ENCODE data around the gene JAZF1. TPM values are rescaled to one million over a fixed set of nuclear protein-coding genes. Genes with fewer than 3 reads are reported as not detected.

Gene JAZF1
- total and polyA plus RNA-seq, 5 donors from 2014 or later, result 6.4 to 30.7 (median 7.6) TPM

DNA sequence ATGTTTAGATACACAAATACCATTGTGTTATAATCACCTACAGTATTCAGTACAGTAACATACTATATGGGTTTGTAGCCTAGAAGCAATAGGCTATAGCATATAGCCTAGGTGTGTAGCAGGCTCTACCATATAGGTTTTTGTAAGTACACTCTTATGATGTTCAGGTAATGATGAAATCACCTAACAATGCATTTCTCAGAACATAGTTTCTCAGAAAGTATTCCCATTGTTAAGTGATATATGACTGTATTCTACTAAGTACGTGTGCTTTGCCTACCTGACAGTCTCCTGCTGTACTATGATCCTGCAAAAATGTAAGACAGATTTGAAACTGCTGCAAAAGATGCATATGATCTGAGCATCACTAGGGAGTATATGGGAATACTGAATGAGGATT lies 137.9 kb downstream of the JAZF1 start:
- H3K27ac Mint-ChIP-seq, result no peak overlapping the region
- peaks cover 6% of the 10 kb centered on the region for H3K36me3 Mint-ChIP-seq
- no peak for DNase-seq
- H3K27ac ChIP-seq (ENCODE audit: insufficient read depth, low read length, poor library complexity, severe bottlenecking), result no peak overlapping the region
- peaks cover 4 to 23% (median 6%) of the 10 kb centered on the region in 4 donors for H3K4me1 Mint-ChIP-seq
- H3K4me3 ChIP-seq (ENCODE audit: low read depth, low read length), result no peak overlapping the region
- ATAC-seq (ENCODE audit: low read depth in 2 of 2), result no peak
- no peaks in the 10 kb centered on the region for H3K27me3 Mint-ChIP-seq
- H3K9me3 ChIP-seq (ENCODE audit: control insufficient read depth in 2 of 2, low read length in 2 of 2), result no peaks in the 10 kb centered on the region
- no peak overlapping the region for H3K4me3 Mint-ChIP-seq
- H3K27me3 ChIP-seq (ENCODE audit: control insufficient read depth, insufficient read depth, low read length), result no peaks in the 10 kb centered on the region
- H3K9me3 Mint-ChIP-seq, result peaks cover 0 to 3% (median 0%) of the 10 kb centered on the region in 7 donors
- no peaks in the 10 kb centered on the region for H3K4me1 ChIP-seq (ENCODE audit: control insufficient read depth, insufficient read depth, low read length, poor library complexity, severe bottlenecking)
- no peaks in the 10 kb centered on the region for H3K36me3 ChIP-seq (ENCODE audit: control insufficient read depth, insufficient read depth, low read length)

DNA sequence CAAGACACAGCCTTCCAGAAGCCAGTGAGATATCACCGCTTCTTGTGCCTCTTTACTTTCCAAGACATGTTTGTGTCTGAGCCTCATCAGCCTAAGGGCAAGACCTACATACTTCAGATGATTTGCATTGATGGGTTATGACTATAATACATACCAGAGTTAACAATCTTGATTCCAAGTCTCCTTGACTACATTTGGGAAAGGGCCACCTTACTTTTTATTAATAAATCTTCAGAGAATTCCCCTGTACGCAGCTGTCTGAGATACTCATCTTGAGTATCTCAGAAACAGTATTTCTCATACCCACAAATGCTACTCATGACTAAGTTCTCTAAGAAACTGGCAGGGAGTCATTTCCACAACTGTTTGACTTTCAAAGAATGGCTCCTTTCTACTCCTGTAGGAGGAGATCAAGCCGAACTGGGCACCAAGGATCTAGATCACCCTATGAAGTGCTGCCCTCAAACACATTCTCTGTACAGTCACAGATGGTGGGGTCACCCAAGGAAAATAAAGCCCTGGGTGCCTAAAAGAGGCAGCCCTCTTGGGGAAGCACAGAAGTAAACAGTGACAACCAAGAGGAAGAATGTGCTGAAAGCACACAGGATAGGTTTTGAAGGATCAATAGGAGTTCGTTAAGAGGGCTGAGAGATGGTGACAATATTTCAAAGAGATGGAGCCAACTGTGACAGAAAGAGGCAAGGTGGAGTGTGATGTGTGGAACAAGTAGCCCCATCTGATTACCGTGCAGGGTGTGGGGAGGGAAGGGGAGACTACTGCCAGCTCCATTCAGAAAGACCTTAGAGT lies 138.9 kb downstream of the JAZF1 start:
- no peaks in the 10 kb centered on the region for H3K9me3 ChIP-seq (ENCODE audit: control insufficient read depth in 2 of 2, low read length in 2 of 2)
- H3K4me1 ChIP-seq (ENCODE audit: control insufficient read depth, insufficient read depth, low read length, poor library complexity, severe bottlenecking), result no peaks in the 10 kb centered on the region
- no peak for DNase-seq
- H3K4me3 ChIP-seq (ENCODE audit: low read depth, low read length), result no peak overlapping the region
- Mint-ChIP-seq H3K36me3 (peaks cover 6% of the 10 kb centered on the region), H3K4me1 (peaks cover 4 to 34% (median 16%) of the 10 kb centered on the region in 4 donors), H3K9me3 (peaks cover 0 to 3% (median 0%) of the 10 kb centered on the region in 7 donors), H3K27me3 (no peaks in the 10 kb centered on the region), H3K4me3 (no peak overlapping the region), H3K27ac (no peak overlapping the region)
- no peaks in the 10 kb centered on the region for H3K27me3 ChIP-seq (ENCODE audit: control insufficient read depth, insufficient read depth, low read length)
- no peak overlapping the region for H3K27ac ChIP-seq (ENCODE audit: insufficient read depth, low read length, poor library complexity, severe bottlenecking)
- ATAC-seq (ENCODE audit: low read depth in 2 of 2), result no peak
- no peaks in the 10 kb centered on the region for H3K36me3 ChIP-seq (ENCODE audit: control insufficient read depth, insufficient read depth, low read length)

DNA sequence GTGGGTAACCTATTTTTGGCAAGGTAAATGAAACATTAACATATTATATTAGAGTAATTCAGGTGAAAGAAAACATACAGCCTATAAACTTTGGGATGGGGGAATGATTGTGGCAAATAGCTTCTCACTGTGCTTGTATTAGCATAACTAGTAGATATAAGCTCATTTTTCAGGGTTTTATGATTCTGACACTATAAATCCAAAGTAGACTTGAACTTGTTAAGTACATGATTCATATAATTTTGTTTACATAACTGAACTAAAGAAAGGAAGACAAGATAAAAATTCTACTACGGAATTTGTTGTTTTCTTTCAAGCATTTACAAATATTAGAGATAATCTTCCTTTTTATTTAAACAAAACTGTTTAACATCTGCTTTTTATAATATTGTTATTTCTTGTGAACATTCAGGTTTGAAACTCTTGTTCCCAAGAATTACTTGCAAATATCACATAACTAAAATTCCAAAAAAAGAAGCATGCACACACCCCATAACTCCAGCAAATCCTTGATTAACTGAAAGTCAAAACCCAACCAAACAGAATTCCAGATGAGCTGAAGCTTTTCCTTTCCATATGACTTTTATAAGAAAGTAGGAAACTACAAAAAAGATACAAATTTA lies 142.3 kb downstream of the JAZF1 start:
- Mint-ChIP-seq H3K27me3 (no peaks in the 10 kb centered on the region), H3K9me3 (peaks cover 0 to 2% (median 0%) of the 10 kb centered on the region in 7 donors), H3K4me1 (peaks cover 4 to 42% (median 23%) of the 10 kb centered on the region in 4 donors), H3K4me3 (no peak overlapping the region), H3K36me3 (peaks cover 2% of the 10 kb centered on the region), H3K27ac (no peak overlapping the region)
- H3K27ac ChIP-seq (ENCODE audit: insufficient read depth, low read length, poor library complexity, severe bottlenecking), result no peak overlapping the region
- no peaks in the 10 kb centered on the region for H3K27me3 ChIP-seq (ENCODE audit: control insufficient read depth, insufficient read depth, low read length)
- no peak overlapping the region for H3K4me3 ChIP-seq (ENCODE audit: low read depth, low read length)
- DNase-seq, result no peak
- no peaks in the 10 kb centered on the region for H3K4me1 ChIP-seq (ENCODE audit: control insufficient read depth, insufficient read depth, low read length, poor library complexity, severe bottlenecking)
- ATAC-seq (ENCODE audit: low read depth in 2 of 2), result no peak
- H3K36me3 ChIP-seq (ENCODE audit: control insufficient read depth, insufficient read depth, low read length), result no peaks in the 10 kb centered on the region
- H3K9me3 ChIP-seq (ENCODE audit: control insufficient read depth in 2 of 2, low read length in 2 of 2), result no peaks in the 10 kb centered on the region

DNA sequence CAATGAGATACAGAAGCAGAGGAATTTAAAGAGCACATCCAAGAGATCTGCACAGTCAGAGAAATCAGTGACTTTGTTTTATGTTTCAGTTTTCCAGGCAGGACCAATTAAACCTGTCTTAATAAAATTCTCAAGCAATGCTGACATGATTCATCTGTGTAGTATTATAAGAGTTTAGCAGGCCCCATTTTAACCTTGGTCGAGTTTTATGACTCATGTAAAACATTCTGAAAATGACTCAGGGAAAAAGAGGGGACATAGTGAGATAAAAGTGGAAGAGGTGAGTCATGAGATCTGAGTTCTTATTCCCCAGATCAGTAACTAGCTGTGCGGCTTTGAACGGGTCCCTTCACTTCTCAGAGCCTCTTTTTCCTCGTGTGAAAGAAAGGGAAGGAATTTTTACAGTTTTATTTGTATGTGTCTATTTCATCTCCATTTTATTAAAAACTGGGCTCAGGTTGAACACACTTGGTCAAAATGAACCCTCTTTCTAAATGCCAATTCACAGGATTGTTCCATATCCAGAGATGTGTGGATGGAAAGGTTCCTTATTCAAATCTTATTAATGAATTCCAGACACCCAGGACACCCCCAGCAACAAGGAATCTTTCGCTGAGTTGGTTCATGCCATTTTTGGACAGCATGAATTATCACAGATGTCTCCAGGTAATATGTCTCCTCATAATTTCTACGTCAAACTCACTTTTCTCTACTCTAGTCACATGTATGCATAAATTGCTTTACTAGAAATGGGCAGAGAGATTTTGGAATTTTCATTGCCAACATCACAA lies 143.2 kb downstream of the JAZF1 start:
- H3K4me3 Mint-ChIP-seq, result no peak overlapping the region
- H3K27me3 Mint-ChIP-seq, result no peaks in the 10 kb centered on the region
- Histone ChIP-seq H3K4me1 (ENCODE audit: control insufficient read depth, insufficient read depth, low read length, poor library complexity, severe bottlenecking) (no peaks in the 10 kb centered on the region), H3K27me3 (ENCODE audit: control insufficient read depth, insufficient read depth, low read length) (no peaks in the 10 kb centered on the region), H3K36me3 (ENCODE audit: control insufficient read depth, insufficient read depth, low read length) (no peaks in the 10 kb centered on the region), H3K4me3 (ENCODE audit: low read depth, low read length) (no peak overlapping the region), H3K27ac (ENCODE audit: insufficient read depth, low read length, poor library complexity, severe bottlenecking) (no peak overlapping the region), H3K9me3 (ENCODE audit: control insufficient read depth in 2 of 2, low read length in 2 of 2) (no peaks in the 10 kb centered on the region)
- peaks cover 0 to 2% (median 0%) of the 10 kb centered on the region in 7 donors for H3K9me3 Mint-ChIP-seq
- H3K4me1 Mint-ChIP-seq, result peaks cover 4 to 43% (median 25%) of the 10 kb centered on the region in 4 donors
- ATAC-seq (ENCODE audit: low read depth in 2 of 2) (peak; percentile 69 to 84), DNase-seq (peak in 1 of 3 donors; percentile 60)
- no peaks in the 10 kb centered on the region for H3K36me3 Mint-ChIP-seq
- peak overlapping the region in 2 of 3 donors; percentile 21 to 52 for H3K27ac Mint-ChIP-seq

DNA sequence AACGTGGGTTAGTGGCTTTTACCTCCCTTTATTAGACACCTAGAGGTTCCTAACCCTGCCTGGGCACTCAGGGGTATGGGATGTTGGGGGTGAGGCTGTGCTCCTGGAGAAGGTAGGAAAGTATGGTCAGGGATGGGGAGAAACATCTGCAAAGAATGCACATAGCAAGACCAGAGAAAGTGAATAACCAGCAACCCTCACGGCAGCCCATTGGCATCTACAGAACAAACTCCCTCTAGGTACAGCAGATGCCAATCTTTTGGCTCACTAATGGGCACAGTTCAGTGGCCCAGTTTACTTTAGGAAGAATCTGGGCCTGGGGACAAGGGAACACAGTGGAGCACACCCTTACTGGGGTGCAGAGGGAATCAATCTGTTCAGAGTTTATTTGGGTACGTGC lies 143.9 kb downstream of the JAZF1 start:
- Histone ChIP-seq H3K4me3 (ENCODE audit: low read depth, low read length) (no peak overlapping the region), H3K27ac (ENCODE audit: insufficient read depth, low read length, poor library complexity, severe bottlenecking) (no peak overlapping the region), H3K36me3 (ENCODE audit: control insufficient read depth, insufficient read depth, low read length) (no peaks in the 10 kb centered on the region), H3K27me3 (ENCODE audit: control insufficient read depth, insufficient read depth, low read length) (no peaks in the 10 kb centered on the region), H3K9me3 (ENCODE audit: control insufficient read depth in 2 of 2, low read length in 2 of 2) (no peaks in the 10 kb centered on the region), H3K4me1 (ENCODE audit: control insufficient read depth, insufficient read depth, low read length, poor library complexity, severe bottlenecking) (no peaks in the 10 kb centered on the region)
- peaks cover 0 to 2% (median 0%) of the 10 kb centered on the region in 7 donors for H3K9me3 Mint-ChIP-seq
- no peaks in the 10 kb centered on the region for H3K36me3 Mint-ChIP-seq
- H3K4me3 Mint-ChIP-seq, result no peak overlapping the region
- H3K27ac Mint-ChIP-seq, result peak overlapping the region in 2 of 3 donors; percentile 21
- peaks cover 4 to 43% (median 26%) of the 10 kb centered on the region in 4 donors for H3K4me1 Mint-ChIP-seq
- no peaks in the 10 kb centered on the region for H3K27me3 Mint-ChIP-seq
- DNase-seq (no peak), ATAC-seq (ENCODE audit: low read depth in 2 of 2) (no peak)

DNA sequence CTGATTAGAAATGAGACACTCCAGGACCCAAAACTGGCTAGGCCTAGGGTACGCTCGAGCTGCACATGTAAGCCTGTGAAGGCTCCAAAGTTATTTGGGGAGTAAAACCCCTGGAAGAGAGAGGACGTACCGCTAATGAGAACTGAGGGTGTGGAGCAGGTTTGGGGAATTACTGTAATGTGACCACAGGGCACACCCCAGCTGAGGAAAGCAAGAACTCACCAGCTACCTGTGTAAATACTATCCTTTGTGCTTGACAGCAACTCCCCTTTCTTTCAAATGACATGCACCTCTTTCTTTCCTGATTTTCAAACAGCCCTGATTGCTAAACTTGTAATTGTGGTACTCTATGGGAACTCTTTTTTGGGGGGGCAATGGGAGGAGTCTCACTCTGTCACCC lies 147.2 kb downstream of the JAZF1 start:
- no peaks in the 10 kb centered on the region for H3K36me3 ChIP-seq (ENCODE audit: control insufficient read depth, insufficient read depth, low read length)
- no peaks in the 10 kb centered on the region for H3K36me3 Mint-ChIP-seq
- no peaks in the 10 kb centered on the region for H3K27me3 ChIP-seq (ENCODE audit: control insufficient read depth, insufficient read depth, low read length)
- no peaks in the 10 kb centered on the region for H3K9me3 ChIP-seq (ENCODE audit: control insufficient read depth in 2 of 2, low read length in 2 of 2)
- H3K9me3 Mint-ChIP-seq, result peaks cover 0 to 2% (median 0%) of the 10 kb centered on the region in 7 donors
- peak overlapping the region in 1 of 3 donors; percentile 0 for H3K27ac Mint-ChIP-seq
- H3K4me3 Mint-ChIP-seq, result no peak overlapping the region
- H3K27me3 Mint-ChIP-seq, result no peaks in the 10 kb centered on the region
- H3K4me3 ChIP-seq (ENCODE audit: low read depth, low read length), result no peak overlapping the region
- DNase-seq (no peak), ATAC-seq (ENCODE audit: low read depth in 2 of 2) (no peak)
- peaks cover 0 to 38% (median 26%) of the 10 kb centered on the region in 4 donors for H3K4me1 Mint-ChIP-seq
- no peaks in the 10 kb centered on the region for H3K4me1 ChIP-seq (ENCODE audit: control insufficient read depth, insufficient read depth, low read length, poor library complexity, severe bottlenecking)
- no peak overlapping the region for H3K27ac ChIP-seq (ENCODE audit: insufficient read depth, low read length, poor library complexity, severe bottlenecking)

DNA sequence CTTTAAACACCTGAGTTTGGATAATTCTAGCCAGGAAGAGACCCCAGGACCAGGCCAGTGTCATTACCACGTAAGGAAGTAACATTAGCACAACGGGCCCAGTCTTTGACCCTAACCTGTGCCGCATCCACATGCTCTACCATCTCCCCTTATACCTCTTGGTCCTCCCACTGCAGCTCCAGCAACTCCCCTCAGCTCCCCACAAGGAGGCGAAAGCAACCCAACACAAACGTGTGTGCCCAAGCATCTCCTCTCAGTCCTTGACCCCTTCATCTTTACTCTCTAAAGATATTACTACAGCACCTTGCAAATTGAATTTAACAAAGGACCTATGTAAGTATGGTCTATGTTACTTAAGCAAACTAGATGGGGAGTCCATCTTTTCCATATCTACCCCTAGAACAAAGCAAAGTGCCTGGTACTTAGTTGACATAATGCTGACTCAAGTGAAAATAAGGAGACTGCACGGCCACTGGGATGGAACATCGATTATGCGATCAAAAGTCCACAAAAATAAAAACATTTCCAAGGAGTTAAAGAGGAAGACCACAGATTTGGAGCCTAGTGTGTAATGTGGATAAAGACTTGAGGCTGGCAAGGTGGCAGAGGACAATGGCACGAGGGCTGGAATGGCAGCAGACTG lies 147.7 kb downstream of the JAZF1 start:
- peak overlapping the region in 1 of 4 donors; percentile 4 for H3K4me3 Mint-ChIP-seq
- no peak for DNase-seq
- Histone ChIP-seq H3K4me1 (ENCODE audit: control insufficient read depth, insufficient read depth, low read length, poor library complexity, severe bottlenecking) (no peaks in the 10 kb centered on the region), H3K27ac (ENCODE audit: insufficient read depth, low read length, poor library complexity, severe bottlenecking) (no peak overlapping the region), H3K36me3 (ENCODE audit: control insufficient read depth, insufficient read depth, low read length) (no peaks in the 10 kb centered on the region), H3K9me3 (ENCODE audit: control insufficient read depth in 2 of 2, low read length in 2 of 2) (no peaks in the 10 kb centered on the region), H3K4me3 (ENCODE audit: low read depth, low read length) (no peak overlapping the region), H3K27me3 (ENCODE audit: control insufficient read depth, insufficient read depth, low read length) (no peaks in the 10 kb centered on the region)
- no peaks in the 10 kb centered on the region for H3K27me3 Mint-ChIP-seq
- peak overlapping the region in 2 of 3 donors; percentile 0 to 15 for H3K27ac Mint-ChIP-seq
- peaks cover 0 to 2% (median 0%) of the 10 kb centered on the region in 7 donors for H3K9me3 Mint-ChIP-seq
- peaks cover 0 to 34% (median 23%) of the 10 kb centered on the region in 4 donors for H3K4me1 Mint-ChIP-seq
- no peaks in the 10 kb centered on the region for H3K36me3 Mint-ChIP-seq
- ATAC-seq (ENCODE audit: low read depth in 2 of 2), result no peak

Data from CD4-positive, CD25-positive, alpha-beta regulatory T cell (primary cell).